DMS53 treated with DMSO at 0.1 percent for 48 hours (cell line): ENCODE data around the gene NT5DC3.

Experiments
- DNase-seq: peaks from one replicate; lab custom pipeline; 2025; ENCODE audit not compliant: unreplicated experiment; lab: John Stamatoyannopoulos, UW

NT5DC3 gene

GRCh38 chr12:103833095-103833775 lies 7.8 kb downstream of the NT5DC3 start:
- no peak for DNase-seq

GRCh38 chr12:103832048-103832997 lies 8.7 kb downstream of the NT5DC3 start:
- no peak for DNase-seq

- no peak for DNase-seq
Measured at GRCh38 chr12:103830730-103831320, 10.2 kb downstream of the NT5DC3 start.

- no peak for DNase-seq
Measured at GRCh38 chr12:103830025-103830725, 10.9 kb downstream of the NT5DC3 start.

GRCh38 chr12:103829092-103829491 lies 11.9 kb downstream of the NT5DC3 start:
- no peak for DNase-seq

- DNase-seq = no peak
Measured at GRCh38 chr12:103827911-103828391, 13.1 kb downstream of the NT5DC3 start.

GRCh38 chr12:103824845-103825244 lies 16.2 kb downstream of the NT5DC3 start:
- DNase-seq = no peak

GRCh38 chr12:103824290-103824689 lies 16.7 kb downstream of the NT5DC3 start:
- DNase-seq = no peak

- no peak for DNase-seq
Measured at GRCh38 chr12:103823871-103824270, 17.2 kb downstream of the NT5DC3 start.

- no peak for DNase-seq
Measured at GRCh38 chr12:103821773-103822172, 19.3 kb downstream of the NT5DC3 start.

- DNase-seq = no peak
Measured at GRCh38 chr12:103820881-103821489, 20.0 kb downstream of the NT5DC3 start.

- DNase-seq = no peak
Measured at GRCh38 chr12:103820361-103820760, 20.7 kb downstream of the NT5DC3 start.

GRCh38 chr12:103819892-103820291 lies 21.1 kb downstream of the NT5DC3 start:
- DNase-seq = no peak

GRCh38 chr12:103819312-103819711 lies 21.7 kb downstream of the NT5DC3 start:
- DNase-seq = no peak

- no peak for DNase-seq
Measured at GRCh38 chr12:103817791-103818190, 23.2 kb downstream of the NT5DC3 start.

GRCh38 chr12:103816663-103817062 lies 24.4 kb downstream of the NT5DC3 start:
- DNase-seq = no peak

- DNase-seq = no peak
Measured at GRCh38 chr12:103814436-103814835, 26.6 kb downstream of the NT5DC3 start.

- DNase-seq = no peak
Measured at GRCh38 chr12:103813949-103814348, 27.1 kb downstream of the NT5DC3 start.

- DNase-seq = no peak
Measured at GRCh38 chr12:103813426-103813825, 27.6 kb downstream of the NT5DC3 start.

- DNase-seq = no peak
Measured at GRCh38 chr12:103812789-103813188, 28.2 kb downstream of the NT5DC3 start.

GRCh38 chr12:103811791-103812190 lies 29.2 kb downstream of the NT5DC3 start:
- DNase-seq = no peak
